ENCODE results near the gene UBXN10.
"Not testable (repeated sequence)": the region's sequence is repeated elsewhere in the genome, so short reads cannot be mapped to it uniquely, and the experiment has no call there.

UBXN10 gene

GRCh38 chr1:20212085-20212684, 26.3 kb downstream of the UBXN10 start:
- H3K9ac ChIP-seq (ENCODE audit: insufficient read length): no peak overlapping the region
- H3K4me3 ChIP-seq: no peak overlapping the region
- H3K36me3 ChIP-seq (ENCODE audit: insufficient read depth, low read length): no peaks in the 10 kb centered on the region
- H3K27ac ChIP-seq: no peak overlapping the region
- TF ChIP-seq POLR2AphosphoS5 (IDR thresholded peaks at IDR 0.05; ENCODE audit: borderline replicate concordance, low read depth, low read length) (no peak), FOXP2 (optimal IDR thresholded peaks at IDR 0.05; ENCODE audit: control extremely low read depth, extremely low read length, insufficient read depth) (no peak), EZH2 (IDR thresholded peaks at IDR 0.05) (no peak)
- no peak for DNase-seq (ENCODE audit: low read depth, low spot score)
- H3K9me3 ChIP-seq (ENCODE audit: low read depth, low read length): no peaks in the 10 kb centered on the region

- no peak for DNase-seq (ENCODE audit: low read depth, low spot score)
- Histone ChIP-seq H3K9me3 (ENCODE audit: low read depth, low read length) (no peaks in the 10 kb centered on the region), H3K36me3 (ENCODE audit: insufficient read depth, low read length) (no peaks in the 10 kb centered on the region), H3K4me3 (no peak overlapping the region), H3K9ac (ENCODE audit: insufficient read length) (no peak overlapping the region), H3K27ac (no peak overlapping the region)
- TF ChIP-seq FOXP2 (optimal IDR thresholded peaks at IDR 0.05; ENCODE audit: control extremely low read depth, extremely low read length, insufficient read depth) (no peak), EZH2 (IDR thresholded peaks at IDR 0.05) (no peak), POLR2AphosphoS5 (IDR thresholded peaks at IDR 0.05; ENCODE audit: borderline replicate concordance, low read depth, low read length) (no peak)
Observed at GRCh38 chr1:20212685-20213331, 26.9 kb downstream of the UBXN10 start.

GRCh38 chr1:20215716-20216115, 29.8 kb downstream of the UBXN10 start:
- H3K36me3 ChIP-seq (ENCODE audit: insufficient read depth, low read length): no peaks in the 10 kb centered on the region
- no peak for DNase-seq (ENCODE audit: low read depth, low spot score)
- no peak overlapping the region for H3K27ac ChIP-seq
- no peak overlapping the region for H3K9ac ChIP-seq (ENCODE audit: insufficient read length)
- TF ChIP-seq FOXP2 (optimal IDR thresholded peaks at IDR 0.05; ENCODE audit: control extremely low read depth, extremely low read length, insufficient read depth) (no peak), POLR2AphosphoS5 (IDR thresholded peaks at IDR 0.05; ENCODE audit: borderline replicate concordance, low read depth, low read length) (no peak), EZH2 (IDR thresholded peaks at IDR 0.05) (no peak)
- no peaks in the 10 kb centered on the region for H3K9me3 ChIP-seq (ENCODE audit: low read depth, low read length)
- H3K4me3 ChIP-seq: no peak overlapping the region

- TF ChIP-seq POLR2AphosphoS5 (IDR thresholded peaks at IDR 0.05; ENCODE audit: borderline replicate concordance, low read depth, low read length) (no peak), FOXP2 (optimal IDR thresholded peaks at IDR 0.05; ENCODE audit: control extremely low read depth, extremely low read length, insufficient read depth) (no peak), EZH2 (IDR thresholded peaks at IDR 0.05) (no peak)
- no peak overlapping the region for H3K4me3 ChIP-seq
- no peak overlapping the region for H3K9ac ChIP-seq (ENCODE audit: insufficient read length)
- H3K36me3 ChIP-seq (ENCODE audit: insufficient read depth, low read length): no peaks in the 10 kb centered on the region
- no peak overlapping the region for H3K27ac ChIP-seq
- no peak for DNase-seq (ENCODE audit: low read depth, low spot score)
- no peaks in the 10 kb centered on the region for H3K9me3 ChIP-seq (ENCODE audit: low read depth, low read length)
Observed at GRCh38 chr1:20216574-20216973, 30.7 kb downstream of the UBXN10 start.

GRCh38 chr1:20219053-20219452, 33.2 kb downstream of the UBXN10 start:
- H3K9ac ChIP-seq (ENCODE audit: insufficient read length); H3K9me3 ChIP-seq (ENCODE audit: low read depth, low read length); H3K27ac ChIP-seq; H3K4me3 ChIP-seq; DNase-seq (ENCODE audit: low read depth, low spot score); H3K36me3 ChIP-seq (ENCODE audit: insufficient read depth, low read length): not testable (repeated sequence)

- Histone ChIP-seq H3K36me3 (ENCODE audit: insufficient read depth, low read length) (no peaks in the 10 kb centered on the region), H3K4me3 (no peak overlapping the region), H3K27ac (no peak overlapping the region), H3K9ac (ENCODE audit: insufficient read length) (no peak overlapping the region), H3K9me3 (ENCODE audit: low read depth, low read length) (no peaks in the 10 kb centered on the region)
- TF ChIP-seq EZH2 (IDR thresholded peaks at IDR 0.05): no peak
- no peak for TF ChIP-seq POLR2AphosphoS5 (IDR thresholded peaks at IDR 0.05; ENCODE audit: borderline replicate concordance, low read depth, low read length)
- TF ChIP-seq FOXP2 (optimal IDR thresholded peaks at IDR 0.05; ENCODE audit: control extremely low read depth, extremely low read length, insufficient read depth): no peak
- no peak for DNase-seq (ENCODE audit: low read depth, low spot score)
Observed at GRCh38 chr1:20220036-20220435, 34.1 kb downstream of the UBXN10 start.

GRCh38 chr1:20223106-20223505, 37.2 kb downstream of the UBXN10 start:
- TF ChIP-seq EZH2 (IDR thresholded peaks at IDR 0.05) (no peak), POLR2AphosphoS5 (IDR thresholded peaks at IDR 0.05; ENCODE audit: borderline replicate concordance, low read depth, low read length) (no peak), FOXP2 (optimal IDR thresholded peaks at IDR 0.05; ENCODE audit: control extremely low read depth, extremely low read length, insufficient read depth) (no peak)
- Histone ChIP-seq H3K27ac (no peak overlapping the region), H3K4me3 (no peak overlapping the region), H3K36me3 (ENCODE audit: insufficient read depth, low read length) (no peaks in the 10 kb centered on the region), H3K9me3 (ENCODE audit: low read depth, low read length) (no peaks in the 10 kb centered on the region), H3K9ac (ENCODE audit: insufficient read length) (no peak overlapping the region)
- DNase-seq (ENCODE audit: low read depth, low spot score): no peak

GRCh38 chr1:20223551-20224419, 37.9 kb downstream of the UBXN10 start:
- H3K36me3 ChIP-seq (ENCODE audit: insufficient read depth, low read length): no peaks in the 10 kb centered on the region
- H3K9ac ChIP-seq (ENCODE audit: insufficient read length): no peak overlapping the region
- no peak overlapping the region for H3K4me3 ChIP-seq
- no peaks in the 10 kb centered on the region for H3K9me3 ChIP-seq (ENCODE audit: low read depth, low read length)
- TF ChIP-seq EZH2 (IDR thresholded peaks at IDR 0.05) (no peak), FOXP2 (optimal IDR thresholded peaks at IDR 0.05; ENCODE audit: control extremely low read depth, extremely low read length, insufficient read depth) (no peak), POLR2AphosphoS5 (IDR thresholded peaks at IDR 0.05; ENCODE audit: borderline replicate concordance, low read depth, low read length) (no peak)
- no peak overlapping the region for H3K27ac ChIP-seq
- DNase-seq (ENCODE audit: low read depth, low spot score): no peak

Data from SK-N-MC (cell line).